Suprapubic skin (tissue), 4 donors: ENCODE measurements around the gene PASD1.

ENCODE experiments used
- POLR2A ChIP-seq, 2 donors: fragments of 450-650 bp; IDR thresholded peaks; one replicate each; pipeline ENCODE4 v1.6.1; 2017; ENCODE audit warnings: antibody characterized with exemption in 2 of 2, mild to moderate bottlenecking in 2 of 2, moderate library complexity in 2 of 2
- POLR2AphosphoS5 ChIP-seq, 3 donors: sonication (generic); formaldehyde crosslinking; IDR thresholded peaks; one replicate each; pipeline ENCODE4 v1.6.1; 2017; ENCODE audit warnings: antibody characterized with exemption in 3 of 3
- TF ChIP-seq, protein P1 (sequence below), 2 donors: fragments of 200-600 bp in 1 of 2; fragments of 450-650 bp in 1 of 2; sonication (generic) in 1 of 2; IDR thresholded peaks; one replicate each; pipeline ENCODE4 v1.5.1; 2016 to 2019; ENCODE audit warnings: antibody characterized with exemption in 2 of 2, mild to moderate bottlenecking in 1 of 2, moderate library complexity in 1 of 2

DNA sequence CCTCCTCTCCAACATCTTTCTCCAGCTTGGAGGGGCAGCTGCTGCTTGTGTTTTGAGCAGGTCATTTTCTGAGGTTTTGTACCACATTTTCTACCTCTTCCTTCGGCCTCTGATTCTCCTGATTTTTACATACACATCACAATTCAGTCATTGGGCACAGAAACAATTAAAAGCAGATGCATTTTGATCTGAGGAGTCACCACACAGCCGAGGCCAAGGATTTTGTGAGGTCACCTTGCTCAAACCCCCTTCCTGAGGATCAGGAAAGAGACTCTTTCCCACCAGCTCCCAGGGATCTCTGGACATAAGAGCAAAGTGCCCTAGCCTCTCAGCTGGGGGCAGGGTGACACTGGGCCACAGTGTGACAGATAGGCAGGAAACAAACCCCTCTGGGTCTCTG lies 147.0 kb downstream of the PASD1 start:
- TF ChIP-seq, protein P1, sequence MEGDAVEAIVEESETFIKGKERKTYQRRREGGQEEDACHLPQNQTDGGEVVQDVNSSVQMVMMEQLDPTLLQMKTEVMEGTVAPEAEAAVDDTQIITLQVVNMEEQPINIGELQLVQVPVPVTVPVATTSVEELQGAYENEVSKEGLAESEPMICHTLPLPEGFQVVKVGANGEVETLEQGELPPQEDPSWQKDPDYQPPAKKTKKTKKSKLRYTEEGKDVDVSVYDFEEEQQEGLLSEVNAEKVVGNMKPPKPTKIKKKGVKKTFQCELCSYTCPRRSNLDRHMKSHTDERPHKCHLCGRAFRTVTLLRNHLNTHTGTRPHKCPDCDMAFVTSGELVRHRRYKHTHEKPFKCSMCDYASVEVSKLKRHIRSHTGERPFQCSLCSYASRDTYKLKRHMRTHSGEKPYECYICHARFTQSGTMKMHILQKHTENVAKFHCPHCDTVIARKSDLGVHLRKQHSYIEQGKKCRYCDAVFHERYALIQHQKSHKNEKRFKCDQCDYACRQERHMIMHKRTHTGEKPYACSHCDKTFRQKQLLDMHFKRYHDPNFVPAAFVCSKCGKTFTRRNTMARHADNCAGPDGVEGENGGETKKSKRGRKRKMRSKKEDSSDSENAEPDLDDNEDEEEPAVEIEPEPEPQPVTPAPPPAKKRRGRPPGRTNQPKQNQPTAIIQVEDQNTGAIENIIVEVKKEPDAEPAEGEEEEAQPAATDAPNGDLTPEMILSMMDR (IDR thresholded peaks at IDR 0.05), result no peak
- TF ChIP-seq POLR2AphosphoS5 (IDR thresholded peaks at IDR 0.05) (no peak), POLR2A (IDR thresholded peaks at IDR 0.05) (no peak)
